ENCODE measurements around the gene ZBTB16. TPM values are rescaled to one million over a fixed set of nuclear protein-coding genes. Genes with fewer than 3 reads are reported as not detected.

Gene ZBTB16
- total RNA-seq, 1 donor from 2014 or later, result 171 TPM

GRCh38 chr11:114063149-114063828 is 3.8 kb downstream of the ZBTB16 start:
- H3K27me3 ChIP-seq (ENCODE audit: low read depth), result peaks cover 5% of the 10 kb centered on the region
- TF ChIP-seq CTCF (IDR thresholded peaks at IDR 0.05), result no peak
- peak overlapping the region; percentile 85 for H3K4me3 ChIP-seq
- intact Hi-C loops (cut with DNase I), result no loop called here
- peaks cover 71% of the 10 kb centered on the region for H3K4me1 ChIP-seq
- peak overlapping the region; percentile 98 for H3K27ac ChIP-seq
- ATAC-seq (no peak), DNase-seq (no peak)
- peaks cover 54% of the 10 kb centered on the region for H3K36me3 ChIP-seq
- H3K9me3 ChIP-seq, result no peaks in the 10 kb centered on the region

DNA sequence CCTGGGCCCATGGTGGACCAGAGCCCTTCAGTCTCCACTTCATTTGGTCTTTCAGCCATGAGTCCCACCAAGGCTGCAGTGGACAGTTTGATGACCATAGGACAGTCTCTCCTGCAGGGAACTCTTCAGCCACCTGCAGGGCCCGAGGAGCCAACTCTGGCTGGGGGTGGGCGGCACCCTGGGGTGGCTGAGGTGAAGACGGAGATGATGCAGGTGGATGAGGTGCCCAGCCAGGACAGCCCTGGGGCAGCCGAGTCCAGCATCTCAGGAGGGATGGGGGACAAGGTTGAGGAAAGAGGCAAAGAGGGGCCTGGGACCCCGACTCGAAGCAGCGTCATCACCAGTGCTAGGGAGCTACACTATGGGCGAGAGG is 4.3 kb downstream of the ZBTB16 start:
- H3K27me3 ChIP-seq (ENCODE audit: low read depth), result no peaks in the 10 kb centered on the region
- DNase-seq, result no peak
- intact Hi-C loops (cut with DNase I), result no loop called here
- peaks cover 60% of the 10 kb centered on the region for H3K36me3 ChIP-seq
- no peak for ATAC-seq
- H3K4me1 ChIP-seq, result peaks cover 71% of the 10 kb centered on the region
- no peaks in the 10 kb centered on the region for H3K9me3 ChIP-seq
- peak overlapping the region; percentile 85 for H3K4me3 ChIP-seq
- H3K27ac ChIP-seq, result peak overlapping the region; percentile 31
- no peak for TF ChIP-seq CTCF (IDR thresholded peaks at IDR 0.05)

DNA sequence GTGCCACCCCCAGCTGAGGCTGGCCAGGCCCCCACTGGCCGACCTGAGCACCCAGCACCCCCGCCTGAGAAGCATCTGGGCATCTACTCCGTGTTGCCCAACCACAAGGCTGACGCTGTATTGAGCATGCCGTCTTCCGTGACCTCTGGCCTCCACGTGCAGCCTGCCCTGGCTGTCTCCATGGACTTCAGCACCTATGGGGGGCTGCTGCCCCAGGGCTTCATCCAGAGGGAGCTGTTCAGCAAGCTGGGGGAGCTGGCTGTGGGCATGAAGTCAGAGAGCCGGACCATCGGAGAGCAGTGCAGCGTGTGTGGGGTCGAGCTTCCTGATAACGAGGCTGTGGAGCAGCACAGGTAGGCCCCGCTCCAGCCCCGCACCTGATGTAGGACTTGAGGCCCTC is 4.7 kb downstream of the ZBTB16 start:
- intact Hi-C loops (cut with DNase I), result no loop called here
- Histone ChIP-seq H3K27me3 (ENCODE audit: low read depth) (no peaks in the 10 kb centered on the region), H3K27ac (peak overlapping the region; percentile 31), H3K4me1 (peaks cover 71% of the 10 kb centered on the region), H3K9me3 (no peaks in the 10 kb centered on the region), H3K36me3 (peaks cover 64% of the 10 kb centered on the region), H3K4me3 (peak overlapping the region; percentile 85)
- DNase-seq (no peak), ATAC-seq (no peak)
- no peak for TF ChIP-seq CTCF (IDR thresholded peaks at IDR 0.05)

DNA sequence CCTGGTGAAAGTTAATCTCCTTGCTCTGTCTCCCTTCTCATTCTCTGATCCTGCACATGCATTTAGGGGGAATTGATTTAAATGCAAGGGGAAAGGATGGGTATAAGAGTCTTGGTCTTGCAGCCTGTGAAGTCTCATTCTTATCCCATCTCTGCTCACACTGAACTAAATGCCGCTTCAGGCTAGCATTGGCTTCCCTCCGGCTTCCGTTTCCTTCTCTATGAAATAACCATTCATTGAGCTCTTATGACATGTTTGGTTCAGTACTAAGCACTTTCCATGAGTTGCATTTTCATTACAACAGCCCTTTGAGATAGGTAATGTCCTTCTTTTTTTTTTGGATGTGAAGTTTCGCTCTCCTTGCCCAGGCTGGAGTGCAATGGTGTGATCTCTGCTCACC is 5.6 kb downstream of the ZBTB16 start:
- ATAC-seq (no peak), DNase-seq (no peak)
- intact Hi-C loops (cut with DNase I), result no loop called here
- H3K4me3 ChIP-seq, result peak overlapping the region; percentile 85
- H3K36me3 ChIP-seq, result peaks cover 70% of the 10 kb centered on the region
- TF ChIP-seq CTCF (IDR thresholded peaks at IDR 0.05), result no peak
- H3K9me3 ChIP-seq, result no peaks in the 10 kb centered on the region
- peak overlapping the region; percentile 0 for H3K27ac ChIP-seq
- H3K4me1 ChIP-seq, result peaks cover 77% of the 10 kb centered on the region
- H3K27me3 ChIP-seq (ENCODE audit: low read depth), result no peaks in the 10 kb centered on the region

DNA sequence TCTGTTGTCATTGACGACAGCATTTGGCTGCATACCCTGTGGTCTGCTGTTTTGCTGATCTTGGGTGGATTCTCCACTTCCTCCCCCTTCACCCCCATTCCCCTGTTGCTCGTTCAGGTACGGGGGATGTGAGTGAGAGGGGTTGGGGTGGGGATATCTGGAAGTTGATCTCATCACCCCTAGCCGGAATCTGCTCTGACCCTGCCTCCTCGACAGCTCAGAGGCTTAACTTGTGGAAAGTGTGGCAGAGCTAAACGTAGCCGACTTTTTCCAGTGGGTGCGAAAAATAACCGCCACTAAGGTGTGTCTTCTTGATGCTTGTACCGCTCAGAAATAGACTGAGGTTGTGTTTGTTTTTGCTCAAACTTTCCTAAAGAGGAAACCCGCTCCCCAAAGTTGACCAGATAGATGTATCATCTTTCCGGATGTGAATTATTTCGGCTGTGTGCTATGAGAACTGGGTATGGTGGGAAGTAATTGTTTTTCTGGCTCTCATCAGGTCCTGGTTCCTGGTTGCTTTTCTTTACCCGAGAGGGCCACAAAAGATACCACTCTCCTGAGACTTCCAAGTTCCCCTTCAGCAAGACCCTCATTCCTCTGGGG is 6.6 kb downstream of the ZBTB16 start:
- TF ChIP-seq CTCF (IDR thresholded peaks at IDR 0.05), result no peak

More for the DNA sequence above, 6.6 kb downstream of the ZBTB16 start:
- DNase-seq, result no peak
- peak overlapping the region; percentile 85 for H3K4me3 ChIP-seq
- peaks cover 79% of the 10 kb centered on the region for H3K36me3 ChIP-seq
- peak overlapping the region; percentile 0 for H3K27ac ChIP-seq
- ATAC-seq, result no peak
- peaks cover 87% of the 10 kb centered on the region for H3K4me1 ChIP-seq
- no peaks in the 10 kb centered on the region for H3K27me3 ChIP-seq (ENCODE audit: low read depth)
- H3K9me3 ChIP-seq, result no peaks in the 10 kb centered on the region
- intact Hi-C loops (cut with DNase I), result no loop called here

Data from lower lobe of right lung (tissue), 2 donors.